K562 (cell line): Measurements from ENCODE around the gene AFAP1. TPM values are rescaled to one million over a fixed set of nuclear protein-coding genes. Genes with fewer than 3 reads are reported as not detected.

Experiments
- ATAC-seq: fragments of 200-7000 bp; cut with Tn5 transposase; 3 replicates; pipeline ENCODE4 v1.9.1; 2020; ENCODE audit warnings: moderate library complexity
- BruUV-seq: library from RNA; stranded (reverse); fragments of 400-500 nt; replicated peaks from 2 replicates; lab custom pipeline; 2021; lab: Mats Ljungman, UMichigan
- CTCF ChIA-PET: fragments of 300-600 bp; formaldehyde crosslinking; extraction: SDS; loops from one replicate; lab custom pipeline; 2021; ENCODE audit warnings: low intra/inter-chr PET ratio; lab: Yijun Ruan, JAX
- POLR2A ChIA-PET: fragments of 300-600, 350-650 bp; sonication (Branson Sonifier 250); formaldehyde crosslinking; extraction: SDS; loops from one replicate; lab custom pipeline; 2021; ENCODE audit warnings: antibody characterized with exemption, inconsistent platforms; lab: Yijun Ruan, JAX
- DNase-seq, 4 experiments: peaks; one replicate each; pipeline versions ENCODE4 v3.0.0 to v3.0.0-alpha.2; 2011 to 2018; ENCODE audit warnings: low spot score in 3 of 4, mixed read lengths in 3 of 4; ENCODE audit errors: extremely low read depth in 1 of 4
- FAIRE-seq: peaks from 2 replicates; lab custom pipeline; 2011; peaks lifted over from hg19 to GRCh38; lab: Jason Lieb, UNC
- H2AFZ ChIP-seq: 2 replicates; pipeline ENCODE4 v1.6.0; 2011; ENCODE audit warnings: low read depth, low read length, control low read depth, inconsistent platforms
- H3K27ac ChIP-seq: fragments of 200-600 bp; 3 replicates; pipeline ENCODE4 v1.8.0; 2011; ENCODE audit warnings: low read depth, mild to moderate bottlenecking, control low read depth, inconsistent platforms, low read length, moderate library complexity, mixed read lengths; ENCODE audit errors: extremely low read depth
- H3K27me3 ChIP-seq, 2 experiments: fragments of 300-600 bp in 1 of 2; 2 replicates in 1 of 2; 3 replicates in 1 of 2; pipeline versions ENCODE4 v1.6.0 to v1.8.0; 2011; ENCODE audit warnings: inconsistent platforms in 2 of 2, low read length in 2 of 2, mild to moderate bottlenecking in 1 of 2, mixed read lengths in 1 of 2, moderate library complexity in 1 of 2; ENCODE audit not compliant: control insufficient read depth in 2 of 2, insufficient read depth in 2 of 2
- H3K36me3 ChIP-seq: fragments of 300-600 bp; 3 replicates; pipeline ENCODE4 v1.8.0; 2011; ENCODE audit warnings: mild to moderate bottlenecking, low read length, inconsistent platforms; ENCODE audit not compliant: control insufficient read depth, insufficient read depth
- H3K4me1 ChIP-seq, 2 experiments: fragments of 200-600 bp in 1 of 2; replicated peaks in 1 of 2; 2 replicates in 1 of 2; 3 replicates in 1 of 2; pipeline versions ENCODE4 v1.5.1 to v1.8.0; 2011; ENCODE audit warnings: inconsistent platforms in 2 of 2, low read length in 2 of 2, mild to moderate bottlenecking in 1 of 2, mixed read lengths in 1 of 2, moderate library complexity in 1 of 2; ENCODE audit not compliant: control insufficient read depth in 2 of 2, insufficient read depth in 2 of 2
- H3K4me2 ChIP-seq: 2 replicates; pipeline ENCODE4 v1.6.1; 2011; ENCODE audit warnings: low read length, control low read depth, inconsistent platforms, mixed read lengths; ENCODE audit not compliant: insufficient read depth
- H3K4me3 ChIP-seq: fragments of 200-600 bp; sonication (generic), shearing (Covaris generic); 2 replicates; pipeline ENCODE4 v1.5.1; 2016; ENCODE audit warnings: control low read depth, inconsistent platforms
- H3K79me2 ChIP-seq: fragments of 200-600 bp; 3 replicates; pipeline ENCODE4 v1.8.0; 2011; ENCODE audit warnings: low read length, inconsistent platforms; ENCODE audit not compliant: control insufficient read depth, insufficient read depth
- H3K9ac ChIP-seq, 2 experiments: 2 replicates each; pipeline versions ENCODE4 v1.6.0 to v1.6.1; 2011; ENCODE audit warnings: low read depth in 2 of 2, low read length in 2 of 2, control low read depth in 1 of 2, inconsistent platforms in 1 of 2, mild to moderate bottlenecking in 1 of 2, mixed read lengths in 1 of 2; ENCODE audit not compliant: insufficient read depth in 1 of 2
- H3K9me1 ChIP-seq: one replicate; pipeline ENCODE4 v1.6.0; 2011; ENCODE audit warnings: inconsistent platforms, mild to moderate bottlenecking, low read length, moderate library complexity; ENCODE audit not compliant: control insufficient read depth, insufficient read depth
- H3K9me3 ChIP-seq: replicated peaks from 2 replicates; pipeline ENCODE4 v1.5.1; 2011; ENCODE audit warnings: low read depth, low read length, inconsistent platforms; ENCODE audit not compliant: control insufficient read depth, insufficient read depth
- H4K20me1 ChIP-seq: replicated peaks from 2 replicates; pipeline ENCODE4 v1.6.1; 2011; ENCODE audit warnings: low read length, inconsistent platforms, mixed read lengths; ENCODE audit not compliant: control insufficient read depth, insufficient read depth
- AFF4 ChIP-seq: sonication (generic); formaldehyde crosslinking; IDR thresholded peaks from 2 replicates; pipeline ENCODE4 v1.8.0; 2023; ENCODE audit warnings: mild to moderate bottlenecking, missing genetic modification reagents
- GTF2A2 ChIP-seq: IDR thresholded peaks from 2 replicates; pipeline ENCODE4 v1.6.1; 2016; ENCODE audit warnings: mild to moderate bottlenecking, missing genetic modification characterization, missing compliant biosample characterization
- HIVEP1 ChIP-seq: fragments of 250-450 bp; sonication (Bioruptor Pico); IDR thresholded peaks from 2 replicates; pipeline ENCODE4 v1.4.0; 2020; ENCODE audit warnings: mild to moderate bottlenecking
- KAT2B ChIP-seq: IDR thresholded peaks from one replicate; pipeline ENCODE4 v1.6.1; 2012; ENCODE audit warnings: low read depth, mild to moderate bottlenecking, control low read depth, inconsistent platforms, low read length, moderate library complexity
- MTA2 ChIP-seq: fragments of 450-650 bp; IDR thresholded peaks from 2 replicates; pipeline ENCODE4 v1.6.1; 2016; ENCODE audit warnings: low read depth
- RBFOX2 ChIP-seq: fragments of 200-400 bp; formaldehyde crosslinking; IDR thresholded peaks from 2 replicates; pipeline ENCODE4 v1.6.1; 2017; ENCODE audit warnings: low read depth, mild to moderate bottlenecking, low read length, moderate library complexity
- RBM25 ChIP-seq: fragments of 200-400 bp; formaldehyde crosslinking; IDR thresholded peaks from 2 replicates; pipeline ENCODE4 v1.6.1; 2018; ENCODE audit warnings: low read length, low read depth, moderate library complexity; ENCODE audit not compliant: severe bottlenecking
- SRF ChIP-seq, 2 experiments: fragments of 250-450, 450-650 bp in 1 of 2; sonication (Bioruptor Pico) in 1 of 2; sonication (generic) in 1 of 2; formaldehyde crosslinking; IDR thresholded peaks; 2 replicates each; pipeline versions ENCODE4 v1.5.0 to v1.5.1; 2020 to 2022; ENCODE audit warnings: mild to moderate bottlenecking in 1 of 2, missing genetic modification reagents in 1 of 2
- USF1 ChIP-seq: sonication (generic); formaldehyde crosslinking; IDR thresholded peaks from 2 replicates; pipeline ENCODE4 v1.9.0; 2022; ENCODE audit warnings: mild to moderate bottlenecking, missing genetic modification reagents
- ZBTB43 ChIP-seq: sonication (generic); formaldehyde crosslinking; IDR thresholded peaks from 2 replicates; pipeline ENCODE4 v1.8.0; 2023; ENCODE audit warnings: mild to moderate bottlenecking, missing genetic modification reagents
- ZNF263 ChIP-seq: sonication (generic); formaldehyde crosslinking; IDR thresholded peaks from 2 replicates; pipeline ENCODE4 v1.8.0; 2022; ENCODE audit warnings: mild to moderate bottlenecking, missing genetic modification reagents, borderline replicate concordance
- ZNF449 ChIP-seq: fragments of 250-450 bp; sonication (Bioruptor Pico); IDR thresholded peaks from 2 replicates; pipeline ENCODE4 v1.8.0; 2022; ENCODE audit warnings: moderate library complexity, mild to moderate bottlenecking, inconsistent platforms
- ZNF561 ChIP-seq: fragments of 450-650 bp; formaldehyde crosslinking; conservative IDR thresholded peaks from 2 replicates; pipeline ENCODE4 v1.4.0; 2020; ENCODE audit warnings: mild to moderate bottlenecking, moderate library complexity
- WGBS: fragments of 100-300 bp; shearing (Covaris generic); methylation state at CpG from one replicate; pipeline ENCODE4 v1.1.6; 2016; ENCODE audit warnings: low coverage, mixed read lengths; ENCODE audit not compliant: insufficient coverage; ENCODE audit errors: missing lambda C conversion rate; 5-methylcytosine and 5-hydroxymethylcytosine counted together
- in situ Hi-C: fragments of 300-500 bp; cut with MboI; formaldehyde crosslinking; loops from 4 replicates; pipeline ENCODE4 v1.15.0; 2018; ENCODE audit warnings: inconsistent platforms, mixed read lengths
- intact Hi-C: fragments of 100-400 bp; cut with micrococcal nuclease; formaldehyde crosslinking; loops from 2 replicates; pipeline ENCODE4 v1.14.2; 2022
- polyA plus RNA-seq, 8 experiments: library from polyadenylated mRNA; depleted of rRNA in 4 of 8; stranded (reverse) in 5 of 8; unstranded in 3 of 8; fragments of >200 nt; fragmentation: Nextera tagmentation in 2 of 8; fragmentation: Illumina TruSeq in 1 of 8; extraction: Ambion mirVana in 2 of 8; extraction: Trizol in 1 of 8; gene quantifications; 2 replicates each; pipeline versions ENCODE4 v1.2.1 to v1.2.3, GENCODE V29; 2011 to 2014; ENCODE audit warnings: inconsistent platforms in 1 of 8, missing spikeins in 1 of 8
- total RNA-seq, 7 experiments: library from RNA; depleted of rRNA in 6 of 7; stranded (reverse); fragments of >200 nt in 6 of 7; fragmentation: Illumina TruSeq in 2 of 7; extraction: Trizol in 2 of 7; gene quantifications; 2 replicates each; pipeline versions ENCODE4 v1.2.1 to v1.2.3, GENCODE V29; 2011 to 2021; ENCODE audit warnings: low replicate concordance in 1 of 7

The AFAP1 gene
- total and polyA plus RNA-seq, 9 of the 15 experiments (the other 6 are each of a cell fraction or from before 2014, with no cell fraction given) = 0.07 to 0.42 (median 0.12) TPM; not detected in 1

GRCh38 chr4:7754565-7755262 lies 184.9 kb downstream of the AFAP1 start:
- Histone ChIP-seq H3K9me1 (no peaks in the 10 kb centered on the region), H3K4me3 (peak overlapping the region; percentile 50), H3K36me3 (peaks cover 2% of the 10 kb centered on the region; the same call in 1 of the 3 replicates), H3K4me1 (peaks cover 5 to 34% of the 10 kb centered on the region in 2 experiments; a peak in 3 of 5 replicates), H4K20me1 (peaks cover 2% of the 10 kb centered on the region), H3K4me2 (peak overlapping the region; percentile 83), H3K9ac (peak overlapping the region; percentile 71 to 88), H3K79me2 (peaks cover 50% of the 10 kb centered on the region), H3K27ac (peak overlapping the region; percentile 53; the same call in 1 of the 3 replicates), H3K9me3 (no peaks in the 10 kb centered on the region; the same call in 1 of the 2 replicates), H3K27me3 (no peaks in the 10 kb centered on the region; a peak in 1 of 5 replicates), H2AFZ (peak overlapping the region; percentile 62; the same call in 1 of the 2 replicates)
- CTCF ChIA-PET = no interaction called here
- WGBS = 3% methylated on average over 19 of the region's 21 CpGs
- FAIRE-seq (no peak), DNase-seq (peak in 1 of 4 experiments; percentile 15), ATAC-seq (peak; percentile 50)
- POLR2A ChIA-PET = interaction anchor here (0.6 to 0.7 kb wide), 3 partner anchors 37 to 662 kb away, joined by 3 read pairs; no protein-coding TSS in a partner anchor
- in situ Hi-C loops = no loop called here
- no TSS peak for BruUV-seq
- intact Hi-C loops = no loop called here
- TF ChIP-seq HIVEP1 (CRISPR knock-in tag) (no peak), KAT2B (no peak), USF1 (CRISPR knock-in tag) (0 out of 2 replicates have a peak, but pooled peaks have one; percentile 11), MTA2 (no peak), ZNF449 (CRISPR knock-in tag) (no peak), RBFOX2 (peak; percentile 68), ZBTB43 (CRISPR knock-in tag) (0 out of 2 replicates have a peak, but pooled peaks have one; percentile 7), AFF4 (0 out of 2 replicates have a peak, but pooled peaks have one; percentile 19), RBM25 (no peak), GTF2A2 (tag) (no peak), ZNF263 (CRISPR knock-in tag) (peak; percentile 69; the same call in 1 of the 2 replicates), SRF (CRISPR knock-in tag; IDR thresholded peaks at IDR 0.05) (no peak), ZNF561 (CRISPR knock-in tag) (no peak)
